Loucy (cell line): Measurements from ENCODE around the gene SART1.

Experiments
- H2AFZ ChIP-seq: fragments of 200-600 bp; sonication (generic); 2 replicates; pipeline ENCODE4 v1.6.0; 2016; ENCODE audit warnings: antibody characterized with exemption, mild to moderate bottlenecking, low read length, moderate library complexity
- H3F3A ChIP-seq: fragments of 200-600 bp; 2 replicates; pipeline ENCODE4 v1.6.0; 2016; ENCODE audit warnings: antibody characterized with exemption, low read depth, mild to moderate bottlenecking
- H3K27me3 ChIP-seq: fragments of 200-600 bp; sonication (generic); 2 replicates; pipeline ENCODE4 v1.6.1; 2014; ENCODE audit warnings: low read length, mild to moderate bottlenecking; ENCODE audit not compliant: insufficient read depth, poor library complexity, severe bottlenecking
- H3K36me3 ChIP-seq: fragments of 200-600 bp; sonication (generic); 2 replicates; pipeline ENCODE4 v1.6.1; 2016; ENCODE audit warnings: low read length; ENCODE audit not compliant: insufficient read depth
- H3K4me1 ChIP-seq: fragments of 200-600 bp; sonication (generic); 2 replicates; pipeline ENCODE4 v1.5.1; 2014; ENCODE audit warnings: low read length, mild to moderate bottlenecking; ENCODE audit not compliant: insufficient read depth, poor library complexity, severe bottlenecking
- H3K4me2 ChIP-seq: fragments of 200-600 bp; sonication (generic); 2 replicates; pipeline ENCODE4 v1.6.0; 2014; ENCODE audit warnings: antibody characterized with exemption, low read length, low read depth, mild to moderate bottlenecking; ENCODE audit not compliant: poor library complexity, severe bottlenecking
- H3K4me3 ChIP-seq: fragments of 200-600 bp; sonication (generic); 2 replicates; pipeline ENCODE4 v1.5.1; 2014; ENCODE audit warnings: low read length, mild to moderate bottlenecking, mixed read lengths; ENCODE audit not compliant: poor library complexity, severe bottlenecking
- H3K79me2 ChIP-seq: fragments of 200-600 bp; sonication (generic); 2 replicates; pipeline ENCODE4 v1.6.1; 2014; ENCODE audit warnings: low read length; ENCODE audit not compliant: insufficient read depth
- H3K9ac ChIP-seq: fragments of 200-600 bp; sonication (generic); 2 replicates; pipeline ENCODE4 v1.6.0; 2014; ENCODE audit warnings: mild to moderate bottlenecking, low read depth, low read length, moderate library complexity; ENCODE audit not compliant: poor library complexity, severe bottlenecking
- H3K9me2 ChIP-seq: fragments of 200-600 bp; sonication (generic); replicated peaks from 2 replicates; pipeline ENCODE4 v1.6.1; 2016; ENCODE audit warnings: low read depth, low read length, mixed read lengths
- H3K9me3 ChIP-seq: fragments of 200-600 bp; sonication (generic); 2 replicates; pipeline ENCODE4 v1.6.1; 2014; ENCODE audit warnings: mild to moderate bottlenecking, antibody characterized with exemption, low read length, low read depth; ENCODE audit not compliant: insufficient read depth
- H4K20me1 ChIP-seq: fragments of 200-600 bp; sonication (generic); 2 replicates; pipeline ENCODE4 v1.6.0; 2014; ENCODE audit warnings: antibody characterized with exemption, low read length, mild to moderate bottlenecking; ENCODE audit not compliant: insufficient read depth, poor library complexity, severe bottlenecking
- CTCF ChIP-seq: fragments of 200-600 bp; sonication (generic); conservative IDR thresholded peaks from 2 replicates; pipeline ENCODE4 v1.5.1; 2014; ENCODE audit warnings: mild to moderate bottlenecking, antibody characterized with exemption, low read length
- EZH2phosphoT487 ChIP-seq: fragments of 200-600 bp; IDR thresholded peaks from 2 replicates; pipeline ENCODE4 v1.6.1; 2018; ENCODE audit warnings: antibody characterized with exemption, mild to moderate bottlenecking, moderate library complexity, borderline replicate concordance

Gene SART1

GRCh38 chr11:65967329-65967934 is 5.9 kb downstream of the SART1 start:
- Histone ChIP-seq H2AFZ (no peak overlapping the region), H3K4me1 (peaks cover 21% of the 10 kb centered on the region), H3K27me3 (no peaks in the 10 kb centered on the region), H4K20me1 (peaks cover 24% of the 10 kb centered on the region), H3K4me2 (no peak overlapping the region), H3K4me3 (no peak overlapping the region), H3K9me3 (no peaks in the 10 kb centered on the region), H3K9ac (no peak overlapping the region), H3K36me3 (peaks cover 59% of the 10 kb centered on the region; the same call in 1 of the 2 replicates), H3K9me2 (no peaks in the 10 kb centered on the region), H3F3A (no peaks in the 10 kb centered on the region), H3K79me2 (peaks cover 32% of the 10 kb centered on the region)
- no peak for TF ChIP-seq EZH2phosphoT487
- no peak for TF ChIP-seq CTCF

GRCh38 chr11:65968600-65969482 is 7.3 kb downstream of the SART1 start:
- Histone ChIP-seq H3K4me1 (peaks cover 9% of the 10 kb centered on the region), H2AFZ (no peak overlapping the region), H4K20me1 (peaks cover 12% of the 10 kb centered on the region), H3K9me3 (no peaks in the 10 kb centered on the region), H3K27me3 (no peaks in the 10 kb centered on the region), H3K4me3 (no peak overlapping the region), H3K9ac (no peak overlapping the region), H3K9me2 (no peaks in the 10 kb centered on the region), H3F3A (no peaks in the 10 kb centered on the region), H3K79me2 (peaks cover 18% of the 10 kb centered on the region), H3K36me3 (peaks cover 66% of the 10 kb centered on the region; the same call in 1 of the 2 replicates), H3K4me2 (no peak overlapping the region)
- no peak for TF ChIP-seq CTCF
- TF ChIP-seq EZH2phosphoT487, result no peak

- peaks cover 53% of the 10 kb centered on the region; the same call in 1 of the 2 replicates for H3K36me3 ChIP-seq
Observed at GRCh38 chr11:65972116-65972515, 10.6 kb downstream of the SART1 start.

More at GRCh38 chr11:65972116-65972515, 10.6 kb downstream of the SART1 start:
- Histone ChIP-seq H3K9me2 (no peaks in the 10 kb centered on the region), H3K9me3 (no peaks in the 10 kb centered on the region), H3K9ac (no peak overlapping the region), H3K27me3 (no peaks in the 10 kb centered on the region), H2AFZ (no peak overlapping the region), H3K79me2 (no peaks in the 10 kb centered on the region), H3F3A (no peaks in the 10 kb centered on the region), H4K20me1 (peaks cover 2% of the 10 kb centered on the region), H3K4me3 (no peak overlapping the region), H3K4me1 (no peaks in the 10 kb centered on the region), H3K4me2 (no peak overlapping the region)
- no peak for TF ChIP-seq EZH2phosphoT487
- no peak for TF ChIP-seq CTCF
